ENCODE data around the gene SLC25A17.

SLC25A17 gene

GRCh38 chr22:40758390-40758789 is 60.8 kb downstream of the SLC25A17 start:
- no peak for ATAC-seq (replicated peaks)
- no peak for DNase-seq
- H3K27ac Mint-ChIP-seq = no peak overlapping the region

GRCh38 chr22:40757071-40757470 is 62.1 kb downstream of the SLC25A17 start:
- Mint-ChIP-seq H3K27me3 (no peaks in the 10 kb centered on the region), H3K36me3 (no peaks in the 10 kb centered on the region), H3K4me1 (peaks cover 2 to 13% of the 10 kb centered on the region in 2 donors), H3K27ac (no peak overlapping the region), H3K9me3 (no peaks in the 10 kb centered on the region), H3K4me3 (no peak overlapping the region)
- ATAC-seq (replicated peaks) = no peak
- DNase-seq = no peak

More at GRCh38 chr22:40758390-40758789, 60.8 kb downstream of the SLC25A17 start:
- Mint-ChIP-seq H3K36me3 (peaks cover 0 to 4% of the 10 kb centered on the region in 2 donors), H3K9me3 (no peaks in the 10 kb centered on the region), H3K4me3 (no peak overlapping the region), H3K4me1 (peaks cover 4 to 21% of the 10 kb centered on the region in 2 donors), H3K27me3 (no peaks in the 10 kb centered on the region)

GRCh38 chr22:40753114-40753513 is 66.0 kb downstream of the SLC25A17 start:
- Mint-ChIP-seq H3K27ac (no peak overlapping the region), H3K36me3 (no peaks in the 10 kb centered on the region), H3K27me3 (no peaks in the 10 kb centered on the region), H3K4me1 (peaks cover 0 to 2% of the 10 kb centered on the region in 2 donors), H3K4me3 (no peak overlapping the region), H3K9me3 (peaks cover 4% of the 10 kb centered on the region in 2 donors)
- DNase-seq (no peak), ATAC-seq (replicated peaks) (no peak)

GRCh38 chr22:40751250-40751649 is 67.9 kb downstream of the SLC25A17 start:
- ATAC-seq (replicated peaks) = no peak
- DNase-seq = no peak
- Mint-ChIP-seq H3K36me3 (no peaks in the 10 kb centered on the region), H3K27me3 (no peaks in the 10 kb centered on the region), H3K4me3 (no peak overlapping the region), H3K27ac (no peak overlapping the region), H3K9me3 (peaks cover 4 to 6% of the 10 kb centered on the region in 2 donors), H3K4me1 (no peaks in the 10 kb centered on the region)

GRCh38 chr22:40749829-40750228 is 69.3 kb downstream of the SLC25A17 start:
- Mint-ChIP-seq H3K4me3 (no peak overlapping the region), H3K9me3 (peaks cover 4 to 6% of the 10 kb centered on the region in 2 donors), H3K27ac (no peak overlapping the region), H3K36me3 (no peaks in the 10 kb centered on the region), H3K27me3 (no peaks in the 10 kb centered on the region), H3K4me1 (no peaks in the 10 kb centered on the region)
- DNase-seq (no peak), ATAC-seq (replicated peaks) (no peak)

GRCh38 chr22:40748388-40749355 is 70.5 kb downstream of the SLC25A17 start:
- Mint-ChIP-seq H3K27ac (no peak overlapping the region), H3K4me1 (no peaks in the 10 kb centered on the region), H3K27me3 (no peaks in the 10 kb centered on the region), H3K4me3 (no peak overlapping the region), H3K36me3 (no peaks in the 10 kb centered on the region), H3K9me3 (peaks cover 4 to 6% of the 10 kb centered on the region in 2 donors)
- ATAC-seq (replicated peaks) = no peak
- no peak for DNase-seq

GRCh38 chr22:40747361-40747760 is 71.8 kb downstream of the SLC25A17 start:
- peaks cover 4 to 6% of the 10 kb centered on the region in 2 donors for H3K9me3 Mint-ChIP-seq
- no peaks in the 10 kb centered on the region for H3K4me1 Mint-ChIP-seq
- no peak for DNase-seq
- no peak for ATAC-seq (replicated peaks)
- H3K27ac Mint-ChIP-seq = no peak overlapping the region
- H3K27me3 Mint-ChIP-seq = no peaks in the 10 kb centered on the region
- H3K4me3 Mint-ChIP-seq = no peak overlapping the region
- no peaks in the 10 kb centered on the region for H3K36me3 Mint-ChIP-seq

GRCh38 chr22:40746428-40747220 is 72.5 kb downstream of the SLC25A17 start:
- no peak for DNase-seq
- Mint-ChIP-seq H3K4me1 (no peaks in the 10 kb centered on the region), H3K36me3 (no peaks in the 10 kb centered on the region), H3K27me3 (no peaks in the 10 kb centered on the region), H3K9me3 (peaks cover 4 to 6% of the 10 kb centered on the region in 2 donors), H3K27ac (no peak overlapping the region), H3K4me3 (no peak overlapping the region)
- no peak for ATAC-seq (replicated peaks)

GRCh38 chr22:40743768-40744167 is 75.4 kb downstream of the SLC25A17 start:
- no peaks in the 10 kb centered on the region for H3K36me3 Mint-ChIP-seq
- no peaks in the 10 kb centered on the region for H3K27me3 Mint-ChIP-seq
- ATAC-seq (replicated peaks) (no peak), DNase-seq (no peak)
- H3K4me3 Mint-ChIP-seq = no peak overlapping the region
- no peak overlapping the region for H3K27ac Mint-ChIP-seq
- H3K4me1 Mint-ChIP-seq = no peaks in the 10 kb centered on the region
- H3K9me3 Mint-ChIP-seq = peaks cover 4 to 6% of the 10 kb centered on the region in 2 donors

- H3K27me3 Mint-ChIP-seq = no peaks in the 10 kb centered on the region
- H3K4me1 Mint-ChIP-seq = no peaks in the 10 kb centered on the region
- H3K27ac Mint-ChIP-seq = no peak overlapping the region
- no peak for ATAC-seq (replicated peaks)
- H3K9me3 Mint-ChIP-seq = no peaks in the 10 kb centered on the region
- DNase-seq = no peak
- no peak overlapping the region for H3K4me3 Mint-ChIP-seq
- no peaks in the 10 kb centered on the region for H3K36me3 Mint-ChIP-seq
Measured at GRCh38 chr22:40741116-40741515, 78.0 kb downstream of the SLC25A17 start.

GRCh38 chr22:40739721-40740120 is 79.4 kb downstream of the SLC25A17 start:
- DNase-seq (no peak), ATAC-seq (replicated peaks) (no peak)
- Mint-ChIP-seq H3K27ac (no peak overlapping the region), H3K9me3 (no peaks in the 10 kb centered on the region), H3K27me3 (no peaks in the 10 kb centered on the region), H3K4me1 (no peaks in the 10 kb centered on the region), H3K4me3 (no peak overlapping the region), H3K36me3 (no peaks in the 10 kb centered on the region)

GRCh38 chr22:40733919-40734318 is 85.2 kb downstream of the SLC25A17 start:
- Mint-ChIP-seq H3K4me1 (peaks cover 6 to 9% of the 10 kb centered on the region in 2 donors), H3K4me3 (no peak overlapping the region), H3K9me3 (no peaks in the 10 kb centered on the region), H3K27ac (no peak overlapping the region), H3K27me3 (no peaks in the 10 kb centered on the region), H3K36me3 (no peaks in the 10 kb centered on the region)
- DNase-seq = no peak
- no peak for ATAC-seq (replicated peaks)

- no peak for ATAC-seq (replicated peaks)
- no peak overlapping the region for H3K4me3 Mint-ChIP-seq
- H3K36me3 Mint-ChIP-seq = no peaks in the 10 kb centered on the region
- no peak overlapping the region for H3K27ac Mint-ChIP-seq
- no peaks in the 10 kb centered on the region for H3K9me3 Mint-ChIP-seq
- no peaks in the 10 kb centered on the region for H3K27me3 Mint-ChIP-seq
- no peak for DNase-seq
- H3K4me1 Mint-ChIP-seq = peaks cover 11 to 15% of the 10 kb centered on the region in 2 donors
Measured at GRCh38 chr22:40732999-40733292, 86.2 kb downstream of the SLC25A17 start.

GRCh38 chr22:40729284-40729683 is 89.9 kb downstream of the SLC25A17 start:
- no peak overlapping the region for H3K4me3 Mint-ChIP-seq
- no peak for ATAC-seq (replicated peaks)
- no peaks in the 10 kb centered on the region for H3K9me3 Mint-ChIP-seq
- no peak for DNase-seq
- no peaks in the 10 kb centered on the region for H3K27me3 Mint-ChIP-seq
- H3K4me1 Mint-ChIP-seq = peaks cover 17 to 30% of the 10 kb centered on the region in 2 donors
- H3K27ac Mint-ChIP-seq = peak overlapping the region; percentile 20
- H3K36me3 Mint-ChIP-seq = peaks cover 0 to 2% of the 10 kb centered on the region in 2 donors

Measured in stimulated activated naive B cell treated with anti-CD40 and anti-IgM and Interleukin-4, amounts not matched to agents 10 μg/mL and 1 μg/mL and 100 μg/mL, for 72 hours (primary cell).